ENCODE results near the gene WNK2. TPM values are rescaled to one million over a fixed set of nuclear protein-coding genes. Genes with fewer than 3 reads are reported as not detected.

WNK2 gene
- total RNA-seq, 1 experiment from 2014 or later = 69.4 TPM

DNA sequence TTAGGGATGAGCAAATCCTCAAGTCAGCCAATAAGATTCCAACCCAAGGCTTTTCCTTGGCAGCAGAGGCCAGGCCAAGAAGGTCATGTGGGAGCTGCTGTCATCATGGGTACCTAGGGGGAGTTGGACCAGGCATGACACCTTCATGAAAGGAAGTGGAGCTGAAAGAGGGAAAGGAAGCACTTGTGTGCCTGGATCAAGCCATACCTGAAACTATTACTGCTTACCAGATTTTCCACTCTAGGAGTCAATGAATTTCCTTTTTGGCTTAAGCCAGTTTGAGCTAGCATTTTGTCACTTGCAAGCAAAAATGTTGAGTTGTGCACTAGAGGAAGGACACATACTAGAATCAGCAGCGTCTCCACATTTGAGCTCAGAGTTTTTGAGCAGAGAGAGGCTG lies 14.5 kb upstream of the WNK2 start:
- Histone ChIP-seq H3K23me2 (ENCODE audit: insufficient read length, low read depth, low read length, poor library complexity, severe bottlenecking) (no peaks in the 10 kb centered on the region), H2BK20ac (ENCODE audit: low read depth, low read length, poor library complexity, severe bottlenecking) (no peak overlapping the region), H2BK120ac (ENCODE audit: low read depth, low read length, poor library complexity, severe bottlenecking) (no peak overlapping the region), H3K79me2 (ENCODE audit: insufficient read depth, low read length) (no peaks in the 10 kb centered on the region), H3K9ac (ENCODE audit: extremely low read depth, insufficient read length, low read length) (no peak overlapping the region), H3K18ac (ENCODE audit: insufficient read length, low read depth, low read length) (no peak overlapping the region), H3K9me3 (ENCODE audit: control insufficient read depth, low read depth, low read length) (no peaks in the 10 kb centered on the region), H3K27ac (ENCODE audit: insufficient read length, low read depth, low read length) (no peak overlapping the region), H3K4ac (ENCODE audit: low read depth, low read length) (no peak overlapping the region), H3K23ac (ENCODE audit: insufficient read length, low read depth, low read length) (no peak overlapping the region), H3T11ph (ENCODE audit: low read length) (no peak overlapping the region), H3K56ac (ENCODE audit: insufficient read length, low read depth, low read length) (no peak overlapping the region), H3K14ac (ENCODE audit: insufficient read depth, low read length) (no peak overlapping the region), H2AK5ac (ENCODE audit: insufficient read length, low read length) (no peak overlapping the region), H4K5ac (ENCODE audit: insufficient read length, low read depth, low read length) (no peak overlapping the region), H4K8ac (replicated peaks; ENCODE audit: insufficient read length, low read depth, low read length) (no peak overlapping the region), H4K20me1 (ENCODE audit: control insufficient read depth, insufficient read depth, insufficient read length) (no peaks in the 10 kb centered on the region), H2BK5ac (ENCODE audit: insufficient read length, low read length) (no peak overlapping the region), H4K91ac (ENCODE audit: insufficient read length, low read depth, low read length) (no peak overlapping the region), H3K79me1 (ENCODE audit: insufficient read depth, low read depth, low read length, poor library complexity, severe bottlenecking) (no peaks in the 10 kb centered on the region), H2AFZ (ENCODE audit: low read length) (no peak overlapping the region), H3K27me3 (ENCODE audit: insufficient read depth, low read length) (no peaks in the 10 kb centered on the region), H2BK15ac (ENCODE audit: low read depth, low read length) (no peak overlapping the region), H3K4me2 (ENCODE audit: insufficient read depth, insufficient read length, low read length) (no peak overlapping the region), H3K4me1 (ENCODE audit: insufficient read depth, low read length) (no peaks in the 10 kb centered on the region), H2BK12ac (ENCODE audit: insufficient read length, low read depth, low read length) (no peak overlapping the region)
- no peak for DNase-seq
- Mint-ChIP-seq H3K4me1 (peaks cover 0 to 4% of the 10 kb centered on the region in 2 experiments; a peak in 1 of 4 replicates), H3K9me3 (no peaks in the 10 kb centered on the region), H3K27me3 (ENCODE audit: low read depth) (peaks cover 7% of the 10 kb centered on the region; the same call in 1 of the 2 replicates), H3K4me3 (no peak overlapping the region), H3K36me3 (ENCODE audit: insufficient read depth in 1 of 3, low read depth in 3 of 3) (no peaks in the 10 kb centered on the region), H3K27ac (no peak overlapping the region; a peak in 1 of 7 replicates)
- no CpG with 5 or more reads among the region's 1 CpG for WGBS (ENCODE audit: extremely low coverage, insufficient read length, low lambda C conversion rate)
- TF ChIP-seq CTCF (conservative IDR thresholded peaks at IDR 0.05) = no peak

Measured in H9 (cell line).